ENCODE measurements around the gene VPS51. TPM values are rescaled to one million over a fixed set of nuclear protein-coding genes. Genes with fewer than 3 reads are reported as not detected.

The VPS51 gene
- total and polyA plus RNA-seq, 2 experiments from 2014 or later: 45.3 to 450 TPM

- TF ChIP-seq, protein P1, sequence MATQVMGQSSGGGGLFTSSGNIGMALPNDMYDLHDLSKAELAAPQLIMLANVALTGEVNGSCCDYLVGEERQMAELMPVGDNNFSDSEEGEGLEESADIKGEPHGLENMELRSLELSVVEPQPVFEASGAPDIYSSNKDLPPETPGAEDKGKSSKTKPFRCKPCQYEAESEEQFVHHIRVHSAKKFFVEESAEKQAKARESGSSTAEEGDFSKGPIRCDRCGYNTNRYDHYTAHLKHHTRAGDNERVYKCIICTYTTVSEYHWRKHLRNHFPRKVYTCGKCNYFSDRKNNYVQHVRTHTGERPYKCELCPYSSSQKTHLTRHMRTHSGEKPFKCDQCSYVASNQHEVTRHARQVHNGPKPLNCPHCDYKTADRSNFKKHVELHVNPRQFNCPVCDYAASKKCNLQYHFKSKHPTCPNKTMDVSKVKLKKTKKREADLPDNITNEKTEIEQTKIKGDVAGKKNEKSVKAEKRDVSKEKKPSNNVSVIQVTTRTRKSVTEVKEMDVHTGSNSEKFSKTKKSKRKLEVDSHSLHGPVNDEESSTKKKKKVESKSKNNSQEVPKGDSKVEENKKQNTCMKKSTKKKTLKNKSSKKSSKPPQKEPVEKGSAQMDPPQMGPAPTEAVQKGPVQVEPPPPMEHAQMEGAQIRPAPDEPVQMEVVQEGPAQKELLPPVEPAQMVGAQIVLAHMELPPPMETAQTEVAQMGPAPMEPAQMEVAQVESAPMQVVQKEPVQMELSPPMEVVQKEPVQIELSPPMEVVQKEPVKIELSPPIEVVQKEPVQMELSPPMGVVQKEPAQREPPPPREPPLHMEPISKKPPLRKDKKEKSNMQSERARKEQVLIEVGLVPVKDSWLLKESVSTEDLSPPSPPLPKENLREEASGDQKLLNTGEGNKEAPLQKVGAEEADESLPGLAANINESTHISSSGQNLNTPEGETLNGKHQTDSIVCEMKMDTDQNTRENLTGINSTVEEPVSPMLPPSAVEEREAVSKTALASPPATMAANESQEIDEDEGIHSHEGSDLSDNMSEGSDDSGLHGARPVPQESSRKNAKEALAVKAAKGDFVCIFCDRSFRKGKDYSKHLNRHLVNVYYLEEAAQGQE (IDR thresholded peaks at IDR 0.05; ENCODE audit: unreplicated experiment): no peak
- TF ChIP-seq JUNB (IDR thresholded peaks at IDR 0.05; ENCODE audit: unreplicated experiment): no peak
- no peak for TF ChIP-seq NANOG (IDR thresholded peaks at IDR 0.05; ENCODE audit: borderline replicate concordance)
Observed at GRCh38 chr11:65135633-65136145, 39.7 kb downstream of the VPS51 start (continued).

GRCh38 chr11:65136515-65137096 is 40.6 kb downstream of the VPS51 start:
- no peak overlapping the region for H3K4me2 ChIP-seq
- no peaks in the 10 kb centered on the region for H3K9me2 ChIP-seq (ENCODE audit: insufficient read depth)
- H3K4me3 ChIP-seq: no peak overlapping the region
- H3K27ac Mint-ChIP-seq: no peak overlapping the region
- peaks cover 5% of the 10 kb centered on the region; the same call in 1 of the 2 replicates for H3F3A ChIP-seq (replicated peaks; ENCODE audit: low read depth)
- peaks cover 4% of the 10 kb centered on the region for H3K36me3 Mint-ChIP-seq (ENCODE audit: low read depth)
- H3K36me3 ChIP-seq (ENCODE audit: insufficient read depth): no peaks in the 10 kb centered on the region
- H3K27ac ChIP-seq (ENCODE audit: low read depth): no peak overlapping the region
- no peaks in the 10 kb centered on the region for H3K27me3 ChIP-seq (ENCODE audit: insufficient read depth)
- peaks cover 19% of the 10 kb centered on the region for H3K79me2 ChIP-seq (replicated peaks; ENCODE audit: insufficient read depth)
- H3K27me3 Mint-ChIP-seq (ENCODE audit: insufficient read depth, low read depth, poor library complexity): peaks cover 19% of the 10 kb centered on the region
- no peak overlapping the region; the same call in 1 of the 3 replicates for H3K4me3 Mint-ChIP-seq
- ATAC-seq (no peak), DNase-seq (ENCODE audit: low spot score) (no peak)
- H3K9me3 Mint-ChIP-seq: no peaks in the 10 kb centered on the region
- H3K4me1 ChIP-seq (ENCODE audit: insufficient read depth): peaks cover 20% of the 10 kb centered on the region; the same call in 1 of the 2 replicates
- peaks cover 19% of the 10 kb centered on the region for H3K4me1 Mint-ChIP-seq
- no peaks in the 10 kb centered on the region for H4K20me1 ChIP-seq (replicated peaks; ENCODE audit: insufficient read depth)
- no peak overlapping the region for H2AFZ ChIP-seq
- TF ChIP-seq ZNF114 (CRISPR knock-in tag; IDR thresholded peaks at IDR 0.05) (no peak), CREB1 (CRISPR knock-in tag; IDR thresholded peaks at IDR 0.05; ENCODE audit: low read depth) (no peak), STAT1 (IDR thresholded peaks at IDR 0.05; ENCODE audit: unreplicated experiment) (no peak), JUNB (IDR thresholded peaks at IDR 0.05; ENCODE audit: unreplicated experiment) (no peak)
- TF ChIP-seq, protein P1 (IDR thresholded peaks at IDR 0.05; ENCODE audit: unreplicated experiment): no peak
- TF ChIP-seq, protein P2, sequence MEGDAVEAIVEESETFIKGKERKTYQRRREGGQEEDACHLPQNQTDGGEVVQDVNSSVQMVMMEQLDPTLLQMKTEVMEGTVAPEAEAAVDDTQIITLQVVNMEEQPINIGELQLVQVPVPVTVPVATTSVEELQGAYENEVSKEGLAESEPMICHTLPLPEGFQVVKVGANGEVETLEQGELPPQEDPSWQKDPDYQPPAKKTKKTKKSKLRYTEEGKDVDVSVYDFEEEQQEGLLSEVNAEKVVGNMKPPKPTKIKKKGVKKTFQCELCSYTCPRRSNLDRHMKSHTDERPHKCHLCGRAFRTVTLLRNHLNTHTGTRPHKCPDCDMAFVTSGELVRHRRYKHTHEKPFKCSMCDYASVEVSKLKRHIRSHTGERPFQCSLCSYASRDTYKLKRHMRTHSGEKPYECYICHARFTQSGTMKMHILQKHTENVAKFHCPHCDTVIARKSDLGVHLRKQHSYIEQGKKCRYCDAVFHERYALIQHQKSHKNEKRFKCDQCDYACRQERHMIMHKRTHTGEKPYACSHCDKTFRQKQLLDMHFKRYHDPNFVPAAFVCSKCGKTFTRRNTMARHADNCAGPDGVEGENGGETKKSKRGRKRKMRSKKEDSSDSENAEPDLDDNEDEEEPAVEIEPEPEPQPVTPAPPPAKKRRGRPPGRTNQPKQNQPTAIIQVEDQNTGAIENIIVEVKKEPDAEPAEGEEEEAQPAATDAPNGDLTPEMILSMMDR (conservative IDR thresholded peaks at IDR 0.05; ENCODE audit: low read depth in 2 of 2): no peak
- TF ChIP-seq, protein P3, sequence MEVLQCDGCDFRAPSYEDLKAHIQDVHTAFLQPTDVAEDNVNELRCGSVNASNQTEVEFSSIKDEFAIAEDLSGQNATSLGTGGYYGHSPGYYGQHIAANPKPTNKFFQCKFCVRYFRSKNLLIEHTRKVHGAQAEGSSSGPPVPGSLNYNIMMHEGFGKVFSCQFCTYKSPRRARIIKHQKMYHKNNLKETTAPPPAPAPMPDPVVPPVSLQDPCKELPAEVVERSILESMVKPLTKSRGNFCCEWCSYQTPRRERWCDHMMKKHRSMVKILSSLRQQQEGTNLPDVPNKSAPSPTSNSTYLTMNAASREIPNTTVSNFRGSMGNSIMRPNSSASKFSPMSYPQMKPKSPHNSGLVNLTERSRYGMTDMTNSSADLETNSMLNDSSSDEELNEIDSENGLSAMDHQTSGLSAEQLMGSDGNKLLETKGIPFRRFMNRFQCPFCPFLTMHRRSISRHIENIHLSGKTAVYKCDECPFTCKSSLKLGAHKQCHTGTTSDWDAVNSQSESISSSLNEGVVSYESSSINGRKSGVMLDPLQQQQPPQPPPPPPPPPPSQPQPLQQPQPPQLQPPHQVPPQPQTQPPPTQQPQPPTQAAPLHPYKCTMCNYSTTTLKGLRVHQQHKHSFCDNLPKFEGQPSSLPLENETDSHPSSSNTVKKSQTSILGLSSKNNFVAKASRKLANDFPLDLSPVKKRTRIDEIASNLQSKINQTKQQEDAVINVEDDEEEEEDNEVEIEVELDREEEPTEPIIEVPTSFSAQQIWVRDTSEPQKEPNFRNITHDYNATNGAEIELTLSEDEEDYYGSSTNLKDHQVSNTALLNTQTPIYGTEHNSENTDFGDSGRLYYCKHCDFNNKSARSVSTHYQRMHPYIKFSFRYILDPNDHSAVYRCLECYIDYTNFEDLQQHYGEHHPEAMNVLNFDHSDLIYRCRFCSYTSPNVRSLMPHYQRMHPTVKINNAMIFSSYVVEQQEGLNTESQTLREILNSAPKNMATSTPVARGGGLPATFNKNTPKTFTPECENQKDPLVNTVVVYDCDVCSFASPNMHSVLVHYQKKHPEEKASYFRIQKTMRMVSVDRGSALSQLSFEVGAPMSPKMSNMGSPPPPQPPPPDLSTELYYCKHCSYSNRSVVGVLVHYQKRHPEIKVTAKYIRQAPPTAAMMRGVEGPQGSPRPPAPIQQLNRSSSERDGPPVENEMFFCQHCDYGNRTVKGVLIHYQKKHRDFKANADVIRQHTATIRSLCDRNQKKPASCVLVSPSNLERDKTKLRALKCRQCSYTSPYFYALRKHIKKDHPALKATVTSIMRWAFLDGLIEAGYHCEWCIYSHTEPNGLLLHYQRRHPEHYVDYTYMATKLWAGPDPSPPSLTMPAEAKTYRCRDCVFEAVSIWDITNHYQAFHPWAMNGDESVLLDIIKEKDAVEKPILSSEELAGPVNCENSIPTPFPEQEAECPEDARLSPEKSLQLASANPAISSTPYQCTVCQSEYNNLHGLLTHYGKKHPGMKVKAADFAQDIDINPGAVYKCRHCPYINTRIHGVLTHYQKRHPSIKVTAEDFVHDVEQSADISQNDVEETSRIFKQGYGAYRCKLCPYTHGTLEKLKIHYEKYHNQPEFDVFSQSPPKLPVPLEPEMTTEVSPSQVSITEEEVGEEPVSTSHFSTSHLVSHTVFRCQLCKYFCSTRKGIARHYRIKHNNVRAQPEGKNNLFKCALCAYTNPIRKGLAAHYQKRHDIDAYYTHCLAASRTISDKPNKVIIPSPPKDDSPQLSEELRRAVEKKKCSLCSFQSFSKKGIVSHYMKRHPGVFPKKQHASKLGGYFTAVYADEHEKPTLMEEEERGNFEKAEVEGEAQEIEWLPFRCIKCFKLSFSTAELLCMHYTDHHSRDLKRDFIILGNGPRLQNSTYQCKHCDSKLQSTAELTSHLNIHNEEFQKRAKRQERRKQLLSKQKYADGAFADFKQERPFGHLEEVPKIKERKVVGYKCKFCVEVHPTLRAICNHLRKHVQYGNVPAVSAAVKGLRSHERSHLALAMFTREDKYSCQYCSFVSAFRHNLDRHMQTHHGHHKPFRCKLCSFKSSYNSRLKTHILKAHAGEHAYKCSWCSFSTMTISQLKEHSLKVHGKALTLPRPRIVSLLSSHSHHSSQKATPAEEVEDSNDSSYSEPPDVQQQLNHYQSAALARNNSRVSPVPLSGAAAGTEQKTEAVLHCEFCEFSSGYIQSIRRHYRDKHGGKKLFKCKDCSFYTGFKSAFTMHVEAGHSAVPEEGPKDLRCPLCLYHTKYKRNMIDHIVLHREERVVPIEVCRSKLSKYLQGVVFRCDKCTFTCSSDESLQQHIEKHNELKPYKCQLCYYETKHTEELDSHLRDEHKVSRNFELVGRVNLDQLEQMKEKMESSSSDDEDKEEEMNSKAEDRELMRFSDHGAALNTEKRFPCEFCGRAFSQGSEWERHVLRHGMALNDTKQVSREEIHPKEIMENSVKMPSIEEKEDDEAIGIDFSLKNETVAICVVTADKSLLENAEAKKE (CRISPR knock-in tag; IDR thresholded peaks at IDR 0.05): no peak
